GM10248 (cell line): ENCODE results near the gene DFFB.

ENCODE experiments used
- CTCF ChIA-PET: fragments of 300-600 bp; sonication (Branson Sonifier 250); formaldehyde crosslinking; extraction: SDS; loops from one replicate; lab custom pipeline; 2021; ENCODE audit warnings: antibody characterized with exemption; lab: Yijun Ruan, JAX
- POLR2A ChIA-PET: fragments of 350-650 bp; sonication (Branson Sonifier 250); formaldehyde crosslinking; extraction: SDS; loops from one replicate; lab custom pipeline; 2020; ENCODE audit warnings: antibody characterized with exemption; lab: Yijun Ruan, JAX
- DNase-seq: peaks from one replicate; pipeline ENCODE4 v3.0.0; 2012; ENCODE audit errors: extremely low spot score
- CTCF ChIP-seq: IDR thresholded peaks from 2 replicates; pipeline ENCODE4 v1.5.1; 2012; ENCODE audit warnings: mild to moderate bottlenecking, low read depth; ENCODE audit errors: extremely low read depth, missing control alignments, control extremely low read depth

DFFB gene

GRCh38 chr1:3876716-3877115, 19.4 kb downstream of the DFFB start:
- CTCF ChIA-PET = no interaction called here
- POLR2A ChIA-PET = no interaction called here
- no peak for TF ChIP-seq CTCF
- DNase-seq = no peak

- CTCF ChIA-PET = no interaction called here
- no peak for TF ChIP-seq CTCF
- POLR2A ChIA-PET = no interaction called here
- DNase-seq = no peak
Measured at GRCh38 chr1:3879099-3879498, 21.8 kb downstream of the DFFB start.

GRCh38 chr1:3879787-3880428, 22.6 kb downstream of the DFFB start:
- ChIA-PET POLR2A (no interaction called here), CTCF (no interaction called here)
- no peak for TF ChIP-seq CTCF
- no peak for DNase-seq

- POLR2A ChIA-PET = no interaction called here
- no peak for TF ChIP-seq CTCF
- DNase-seq = no peak
- CTCF ChIA-PET = no interaction called here
Measured at GRCh38 chr1:3880429-3881192, 23.3 kb downstream of the DFFB start.

- ChIA-PET POLR2A (no interaction called here), CTCF (no interaction called here)
- TF ChIP-seq CTCF = no peak
Measured at GRCh38 chr1:3881193-3881480, 23.9 kb downstream of the DFFB start.

GRCh38 chr1:3883194-3883925, 26.1 kb downstream of the DFFB start:
- no peak for DNase-seq
- POLR2A ChIA-PET = no interaction called here
- TF ChIP-seq CTCF = no peak
- CTCF ChIA-PET = no interaction called here

More at GRCh38 chr1:3881193-3881480, 23.9 kb downstream of the DFFB start:
- DNase-seq = no peak
